K562 treated with DMSO at 1 percent for 48 hours (cell line): ENCODE results near the gene GLIPR1L1. TPM values are rescaled to one million over a fixed set of nuclear protein-coding genes. Genes with fewer than 3 reads are reported as not detected.

Experiments used
- total RNA-seq: library from RNA; unstranded; fragments of 300-600 nt; gene quantifications from 2 replicates; pipeline ENCODE4 v1.2.3, GENCODE V29; 2022; ENCODE audit warnings: low replicate concordance; ENCODE audit errors: extremely low read depth

The GLIPR1L1 gene
- not detected in 2 replicates for total RNA-seq

GRCh38 chr12:75334384-75335030 is at the start of gene GLIPR1L1:
TSS of gene GLIPR1L1 (plus strand) at chr12:75334670. CDS start at chr12:75334729, 59 bp downstream.

GRCh38 chr12:75329918-75330826 is 4.3 kb upstream of the GLIPR1L1 start, which contains the start of gene CAPS2:
TSS of gene CAPS2 (minus strand) at chr12:75330324. CDS start at chr12:75326498, 3,826 bp downstream.

DNA sequence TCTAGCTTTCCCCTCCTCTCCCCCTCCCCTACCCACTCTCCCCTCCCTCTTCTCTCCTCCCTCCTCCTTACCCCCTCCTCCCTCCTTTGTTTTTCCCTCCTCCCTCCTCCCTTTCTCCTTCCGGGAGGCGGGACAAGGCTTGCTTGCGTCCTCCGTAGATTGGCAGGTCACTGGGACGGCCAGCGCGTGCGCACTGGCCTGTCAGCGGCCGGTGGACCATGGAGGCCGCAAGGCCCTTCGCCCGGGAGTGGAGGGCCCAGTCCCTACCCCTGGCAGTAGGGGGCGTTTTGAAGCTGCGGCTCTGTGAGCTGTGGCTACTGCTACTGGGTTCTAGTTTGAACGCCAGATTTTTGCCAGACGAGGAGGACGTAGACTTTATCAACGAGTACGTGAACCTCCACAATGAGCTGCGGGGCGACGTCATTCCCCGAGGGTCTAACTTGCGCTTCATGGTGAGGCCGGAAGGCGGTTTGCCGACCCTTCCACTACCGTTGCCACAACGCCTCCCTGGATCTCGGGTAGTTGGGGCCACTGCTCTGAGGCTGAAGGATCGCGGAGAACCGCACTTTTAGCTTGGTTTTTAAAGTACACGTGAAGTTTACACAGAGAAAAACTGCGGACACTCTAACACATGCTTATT is 56.5 kb downstream of the GLIPR1L1 start, which contains the start of gene GLIPR1L2:
Gene GLIPR1L2 (plus strand): TSS at position 191 of the 640 bp plus-strand sequence. CDS start 28 bp downstream, at position 219.

Other genes with a start within 250 kb of the GLIPR1L1 start
- not detected in 2 replicates for gene KCNC2, start 124.8 kb upstream of the GLIPR1L1 start, total RNA-seq
- gene CAPS2, start 4.3 kb upstream of the GLIPR1L1 start, total RNA-seq = not detected in 2 replicates
- gene GLIPR1L2, start 56.4 kb downstream of the GLIPR1L1 start, total RNA-seq = not detected in 2 replicates
- not detected in 2 replicates for gene GLIPR1, start 146.1 kb downstream of the GLIPR1L1 start, total RNA-seq
- not detected in 2 replicates for gene KRR1, start 176.9 kb downstream of the GLIPR1L1 start, total RNA-seq